ENCODE results near the gene GHR.

GHR gene

GRCh38 chr5:42423285-42424165 lies at the start of gene GHR:
GHR (plus strand) TSS chr5:42423439; CDS start chr5:42565875, 142,436 bp downstream.
- H3K27ac ChIP-seq: peak within 1 kb of the TSS; percentile 43
- DNase-seq (ENCODE audit: low read depth, low spot score): peak; percentile 69

DNA sequence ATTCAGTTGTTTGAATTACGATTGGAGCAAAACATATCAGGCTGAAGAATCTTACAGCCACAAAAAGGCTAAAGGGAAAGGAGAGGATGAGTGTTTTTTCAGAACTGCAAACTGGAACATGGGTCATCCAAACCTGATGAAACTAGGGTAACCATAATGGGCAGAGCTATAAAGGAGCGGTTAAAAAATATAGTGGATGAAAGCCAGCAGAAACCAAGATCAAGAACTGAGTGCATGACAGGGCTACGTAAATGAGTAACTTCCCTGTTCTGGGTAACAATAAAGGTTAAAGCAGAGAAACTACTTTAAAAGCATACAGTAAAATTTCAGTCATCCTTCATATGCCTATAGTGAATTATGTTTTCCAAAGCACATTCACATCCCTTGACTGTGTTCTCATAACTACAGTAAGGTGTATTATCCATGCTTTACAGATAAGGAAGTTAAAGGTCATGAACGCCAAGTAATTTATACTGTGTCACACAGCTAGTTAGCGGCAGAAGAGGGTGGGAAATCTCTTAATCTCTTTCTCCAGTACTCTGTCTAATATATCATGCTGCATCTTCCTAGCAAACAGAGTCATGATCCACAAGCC lies 48.5 kb upstream of the GHR start:
- no peak for DNase-seq (ENCODE audit: low read depth, low spot score)
- H3K27ac ChIP-seq: no peak overlapping the region

DNA sequence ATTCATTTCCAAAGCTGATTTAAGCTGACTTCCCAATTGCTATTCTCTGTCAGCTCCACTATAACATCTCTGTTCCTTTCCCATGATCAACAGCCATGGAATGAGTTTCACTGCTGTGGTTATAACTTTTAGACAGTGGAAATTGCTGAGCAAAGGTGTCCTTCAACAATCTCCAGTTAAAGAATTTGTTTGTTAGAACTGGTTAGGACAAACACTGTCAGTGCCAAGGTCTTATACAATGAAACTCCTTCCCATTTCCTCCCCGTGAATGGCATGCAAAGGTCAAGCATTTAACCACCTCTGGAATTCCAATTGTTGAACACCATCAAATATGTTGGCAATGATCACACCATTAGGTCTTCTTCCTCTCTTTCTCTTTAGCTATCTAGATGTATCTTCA lies 45.7 kb upstream of the GHR start:
- DNase-seq (ENCODE audit: low read depth, low spot score): no peak
- H3K27ac ChIP-seq: no peak overlapping the region

DNA sequence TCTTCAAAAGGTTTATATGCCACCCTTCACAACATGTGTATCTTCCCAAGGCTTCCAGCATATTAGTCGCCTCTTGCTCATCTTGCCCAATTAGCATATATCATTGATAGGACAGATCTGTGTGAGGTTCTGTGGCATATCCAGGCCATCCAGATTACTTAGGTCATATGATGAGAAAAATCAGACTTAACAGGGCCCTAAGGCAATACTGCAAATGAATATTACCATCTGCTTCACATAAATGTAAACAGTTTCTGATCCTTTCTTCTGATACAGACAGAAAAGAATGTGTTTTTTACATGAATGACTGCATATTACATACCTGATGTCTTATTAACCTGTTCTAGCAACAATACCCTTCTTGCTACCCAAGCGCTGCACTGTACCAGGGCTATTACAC lies 41.3 kb upstream of the GHR start:
- no peak overlapping the region for H3K27ac ChIP-seq
- peak; percentile 24 for DNase-seq (ENCODE audit: low read depth, low spot score)

GRCh38 chr5:42387563-42387962 lies 35.7 kb upstream of the GHR start:
- DNase-seq (ENCODE audit: low read depth, low spot score): no peak
- H3K27ac ChIP-seq: no peak overlapping the region

GRCh38 chr5:42390115-42390514 lies 33.1 kb upstream of the GHR start:
- H3K27ac ChIP-seq: no peak overlapping the region
- no peak for DNase-seq (ENCODE audit: low read depth, low spot score)

- H3K27ac ChIP-seq: no peak overlapping the region
- DNase-seq (ENCODE audit: low read depth, low spot score): no peak
Measured at GRCh38 chr5:42392917-42393316, 30.3 kb upstream of the GHR start.

- no peak overlapping the region for H3K27ac ChIP-seq
- no peak for DNase-seq (ENCODE audit: low read depth, low spot score)
Measured at GRCh38 chr5:42396111-42396510, 27.1 kb upstream of the GHR start.

DNA sequence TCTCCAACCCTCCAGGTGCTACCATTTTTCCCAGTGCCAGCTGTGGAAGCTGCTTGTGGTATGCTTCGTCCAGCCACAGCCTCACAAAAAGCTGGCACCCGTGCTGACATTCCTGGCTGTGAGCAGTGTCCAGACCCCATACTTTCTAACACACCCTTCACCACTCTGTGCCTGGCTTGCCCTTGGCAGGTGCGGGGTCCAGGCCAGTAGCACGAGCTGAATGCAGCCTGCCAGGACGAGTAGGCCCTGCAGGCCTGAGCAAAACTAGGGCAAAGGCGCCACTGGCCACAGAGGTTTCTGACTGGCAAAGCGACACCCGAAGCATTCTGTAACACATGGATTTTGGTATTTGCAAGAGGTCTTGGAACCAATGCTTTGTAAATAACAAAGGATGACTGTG lies 26.0 kb upstream of the GHR start:
- H3K27ac ChIP-seq: no peak overlapping the region
- no peak for DNase-seq (ENCODE audit: low read depth, low spot score)

GRCh38 chr5:42399702-42400101 lies 23.5 kb upstream of the GHR start:
- H3K27ac ChIP-seq: peak overlapping the region; percentile 50
- no peak for DNase-seq (ENCODE audit: low read depth, low spot score)

- H3K27ac ChIP-seq: peak overlapping the region; percentile 50
- DNase-seq (ENCODE audit: low read depth, low spot score): no peak
Measured at GRCh38 chr5:42400474-42400873, 22.8 kb upstream of the GHR start.

- no peak overlapping the region for H3K27ac ChIP-seq
- DNase-seq (ENCODE audit: low read depth, low spot score): no peak
Measured at GRCh38 chr5:42403236-42403635, 20.0 kb upstream of the GHR start.

DNA sequence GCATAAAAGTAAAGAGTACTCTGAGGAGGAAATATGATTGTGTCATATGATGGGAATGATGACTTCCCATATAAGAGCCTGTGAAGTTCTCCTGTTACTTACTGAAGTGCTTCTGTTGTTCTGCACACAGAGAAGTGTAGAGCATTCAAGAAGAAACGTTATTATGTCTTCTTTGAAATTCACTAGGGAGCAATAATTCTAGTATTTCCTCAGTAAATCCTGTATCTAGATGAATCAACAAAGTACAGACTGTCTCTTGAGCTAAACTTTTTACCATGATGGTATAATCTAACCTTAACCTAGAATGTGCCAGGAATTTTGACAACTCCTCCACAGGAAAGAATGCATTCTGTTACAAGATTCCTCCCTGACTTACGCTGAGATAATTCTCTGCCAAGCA lies 18.9 kb upstream of the GHR start:
- DNase-seq (ENCODE audit: low read depth, low spot score): no peak
- H3K27ac ChIP-seq: no peak overlapping the region

- H3K27ac ChIP-seq: no peak overlapping the region
- DNase-seq (ENCODE audit: low read depth, low spot score): no peak
Measured at GRCh38 chr5:42419294-42419693, 3.9 kb upstream of the GHR start.

- DNase-seq (ENCODE audit: low read depth, low spot score): no peak
- peak overlapping the region; percentile 43 for H3K27ac ChIP-seq
Measured at GRCh38 chr5:42422656-42423280, 471 bp upstream of the GHR start.

DNA sequence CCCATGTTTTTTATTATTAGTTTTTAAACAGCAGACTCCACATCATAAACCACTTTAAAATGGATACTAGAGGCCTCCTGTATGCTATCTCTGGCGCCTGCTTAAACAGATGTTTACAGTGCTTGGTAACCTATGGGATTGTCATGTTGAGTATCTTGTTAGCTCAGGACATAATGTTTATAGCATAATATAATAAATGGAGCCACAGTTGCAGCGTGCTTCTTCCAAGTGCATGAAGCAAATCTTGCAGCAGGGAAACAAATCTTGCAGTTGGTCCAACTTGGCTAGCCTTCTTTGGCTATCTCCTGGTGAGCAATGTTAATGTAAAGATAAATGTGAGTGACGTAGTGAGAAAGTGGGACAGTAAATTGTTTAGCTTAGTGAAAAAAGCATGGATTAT lies 2.8 kb downstream of the GHR start:
- DNase-seq (ENCODE audit: low read depth, low spot score): no peak

GRCh38 chr5:42429694-42430093 lies 6.5 kb downstream of the GHR start:
- no peak for DNase-seq (ENCODE audit: low read depth, low spot score)
- no peak overlapping the region for H3K27ac ChIP-seq

More for the DNA sequence above, 2.8 kb downstream of the GHR start:
- H3K27ac ChIP-seq: no peak overlapping the region

DNA sequence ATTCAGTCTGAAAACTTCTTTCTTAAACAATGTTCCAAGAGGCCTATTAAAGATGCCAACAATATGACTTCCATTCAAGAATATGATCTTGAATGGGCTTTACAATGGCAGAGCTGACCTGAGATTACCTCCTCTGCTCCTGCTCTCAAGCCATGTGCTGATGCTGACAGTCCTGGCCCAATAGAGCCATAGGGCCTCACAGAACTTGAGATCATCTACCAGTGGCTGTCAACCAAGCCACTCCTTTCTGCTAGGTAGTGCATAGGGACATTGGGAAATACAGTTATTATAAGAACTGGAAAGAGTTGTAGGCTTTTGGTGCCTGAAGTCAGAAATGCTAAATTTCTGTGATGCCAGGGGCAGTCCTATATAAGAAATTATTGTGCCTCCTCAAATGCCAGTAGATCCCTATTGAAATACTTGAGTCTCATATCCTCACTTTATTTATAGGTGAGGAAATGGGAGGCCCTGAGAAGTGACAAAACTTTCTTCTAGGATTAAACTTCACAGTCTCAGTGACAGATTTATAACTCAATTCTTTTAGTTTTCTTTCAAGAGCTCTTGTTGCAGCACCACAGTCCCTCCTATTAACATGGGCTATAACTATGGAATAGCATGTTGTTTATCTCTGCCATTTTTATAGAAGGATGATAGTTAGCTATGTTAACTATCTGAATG lies 10.9 kb downstream of the GHR start:
- DNase-seq (ENCODE audit: low read depth, low spot score): no peak
- H3K27ac ChIP-seq: no peak overlapping the region

GRCh38 chr5:42436051-42436450 lies 12.8 kb downstream of the GHR start:
- DNase-seq (ENCODE audit: low read depth, low spot score): no peak
- H3K27ac ChIP-seq: no peak overlapping the region

- H3K27ac ChIP-seq: no peak overlapping the region
- no peak for DNase-seq (ENCODE audit: low read depth, low spot score)
Measured at GRCh38 chr5:42454216-42454995, 31.2 kb downstream of the GHR start.
